VCaP (cell line): ENCODE results near the gene PRIMA1.

Experiments
- H3K27ac ChIP-seq: fragments of 450-650 bp; 2 replicates; pipeline ENCODE4 v1.5.1; 2017
- CTCF ChIP-seq: fragments of 450-650 bp; conservative IDR thresholded peaks from 2 replicates; pipeline ENCODE4 v1.5.1; 2017; ENCODE audit warnings: mild to moderate bottlenecking, moderate library complexity

Gene PRIMA1

DNA sequence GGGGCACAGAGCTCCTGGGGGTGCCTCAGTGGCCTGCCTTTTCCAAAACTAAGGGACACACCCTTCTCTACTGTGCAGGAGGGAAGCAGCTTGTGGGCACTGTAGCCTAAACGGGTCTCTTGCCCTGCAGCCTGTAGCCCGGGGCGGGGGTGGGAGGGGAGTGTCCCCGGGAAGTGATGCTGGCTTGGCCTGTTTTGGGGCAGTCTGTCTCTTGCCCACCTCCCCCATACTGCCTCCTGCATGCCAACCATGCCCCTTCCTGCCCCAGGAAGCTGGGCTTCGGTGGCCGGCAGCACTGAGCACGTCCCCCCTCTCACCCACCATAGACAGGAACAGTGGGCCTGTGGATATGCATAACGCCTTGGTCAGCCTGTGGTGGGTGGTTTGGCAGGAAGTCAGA is 43.4 kb downstream of the PRIMA1 start:
- no peak overlapping the region for H3K27ac ChIP-seq
- TF ChIP-seq CTCF = no peak

DNA sequence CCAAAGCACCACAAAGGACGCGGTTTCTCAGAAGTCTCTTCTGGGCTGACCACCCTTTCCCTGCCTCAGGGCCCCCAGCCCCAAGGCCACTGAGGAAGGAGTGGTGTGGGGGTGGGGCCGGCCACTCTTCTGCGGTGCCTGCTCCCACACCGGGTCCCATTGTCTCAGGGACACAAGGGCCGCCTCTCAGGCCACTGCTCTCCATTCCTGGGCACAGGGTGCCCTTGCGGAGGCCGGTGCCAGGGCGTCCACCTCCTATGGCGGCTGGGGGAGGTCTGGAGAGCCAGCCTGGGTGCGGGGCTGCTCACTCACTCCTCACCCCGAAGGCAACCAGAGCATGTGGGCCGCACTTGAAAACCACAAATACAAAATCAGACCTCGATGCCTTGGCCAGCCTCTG is 44.1 kb downstream of the PRIMA1 start:
- no peak for TF ChIP-seq CTCF
- no peak overlapping the region for H3K27ac ChIP-seq

- H3K27ac ChIP-seq = no peak overlapping the region
- no peak for TF ChIP-seq CTCF
These were observed 44.8 kb downstream of the PRIMA1 start for GRCh38 chr14:93743270-93744060.

GRCh38 chr14:93742761-93743160 is 45.5 kb downstream of the PRIMA1 start:
- no peak for TF ChIP-seq CTCF
- no peak overlapping the region for H3K27ac ChIP-seq

DNA sequence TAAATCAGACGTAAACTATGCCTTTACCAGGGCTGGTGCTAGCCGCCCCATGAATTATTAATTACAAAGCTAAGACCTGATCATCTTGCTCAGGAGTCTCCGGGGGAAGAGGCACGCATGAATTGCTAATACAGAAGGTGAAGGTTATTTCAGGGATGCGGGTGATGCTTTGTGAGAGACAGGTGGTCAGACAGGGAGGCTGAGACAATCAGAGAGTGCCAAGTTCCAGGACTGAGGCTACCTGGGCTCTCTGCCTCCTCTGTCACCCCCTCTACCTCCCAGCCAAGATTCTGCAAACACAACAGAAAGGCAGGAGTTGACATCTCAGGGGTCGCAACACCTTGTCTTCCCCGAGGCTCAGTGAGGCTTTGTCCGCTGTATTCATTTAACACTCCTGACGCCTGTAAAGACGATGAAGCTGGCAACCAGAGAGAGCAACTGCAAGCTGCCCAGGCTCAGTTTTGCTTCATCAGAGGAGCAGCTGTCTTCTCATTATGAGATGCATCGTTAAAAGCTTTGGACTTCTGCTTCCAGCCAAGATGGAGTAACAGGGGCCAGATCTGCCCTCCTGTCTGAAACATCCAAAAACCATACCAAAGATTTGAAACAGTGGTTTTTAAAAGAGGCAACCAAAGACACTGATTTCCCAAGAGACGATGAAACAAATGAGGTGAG is 46.6 kb downstream of the PRIMA1 start:
- no peak for TF ChIP-seq CTCF
- H3K27ac ChIP-seq = no peak overlapping the region

DNA sequence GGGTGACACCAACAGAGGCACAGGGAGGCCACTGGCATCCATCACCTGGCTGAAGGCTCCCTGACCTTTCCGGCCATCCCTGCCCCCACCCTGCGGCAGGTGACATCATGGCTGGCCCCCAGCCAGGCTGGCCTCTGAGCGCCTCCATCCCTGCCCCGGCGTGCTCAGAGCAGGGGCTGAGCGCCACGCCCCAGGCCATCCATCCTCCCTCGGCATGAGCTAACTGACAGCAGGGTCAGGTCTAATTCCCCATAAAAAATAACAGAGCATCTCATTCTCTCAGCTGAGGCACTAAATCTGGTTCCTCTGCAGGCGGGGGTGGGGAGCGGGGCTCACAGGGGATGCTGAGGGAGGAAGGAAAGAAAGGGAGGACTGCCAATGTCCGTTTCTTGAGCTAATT is 50.7 kb downstream of the PRIMA1 start:
- H3K27ac ChIP-seq = no peak overlapping the region
- no peak for TF ChIP-seq CTCF

DNA sequence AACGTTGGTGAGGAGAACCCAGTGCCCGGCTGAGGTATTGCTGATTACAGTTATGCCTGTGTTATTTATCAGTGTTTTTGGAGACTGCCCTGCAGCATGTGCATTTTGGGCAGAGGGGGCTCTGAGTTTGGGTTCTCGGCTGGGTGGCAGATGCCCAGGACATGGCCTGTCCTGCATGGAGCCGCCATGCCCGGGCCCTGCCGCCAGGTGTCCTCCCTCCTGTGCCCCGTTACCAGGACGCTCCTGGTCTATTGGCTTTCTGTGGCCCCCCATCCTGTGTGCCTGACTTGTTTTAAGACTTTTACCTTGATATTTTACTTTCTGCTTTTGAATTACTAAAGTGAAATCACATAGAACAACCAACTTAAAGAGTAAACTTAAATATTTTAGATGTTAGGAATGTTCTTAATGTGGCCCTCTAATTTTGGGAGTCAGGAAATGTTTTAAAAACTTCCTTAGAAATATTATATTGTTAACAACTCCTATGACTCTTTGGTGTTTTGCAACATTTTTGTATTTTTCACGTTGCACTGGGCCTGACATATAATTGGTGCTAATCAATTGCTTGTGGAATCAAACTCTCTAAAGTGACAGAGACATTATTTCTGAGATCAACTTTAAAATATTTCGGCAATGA is 51.8 kb downstream of the PRIMA1 start:
- H3K27ac ChIP-seq = no peak overlapping the region
- peak; percentile 80 for TF ChIP-seq CTCF
